GM12878 (cell line): ENCODE results near the gene LSM7. TPM values are rescaled to one million over a fixed set of nuclear protein-coding genes. Genes with fewer than 3 reads are reported as not detected.

Source experiments
- ATAC-seq: fragments of 200-7000 bp; cut with Tn5 transposase; 3 replicates; pipeline ENCODE4 v1.9.1; 2020; ENCODE audit warnings: mild to moderate bottlenecking, moderate library complexity
- BruUV-seq: library from RNA; stranded (reverse); fragments of 400-500 nt; replicated peaks from 2 replicates; lab custom pipeline; 2021; lab: Mats Ljungman, UMichigan
- CTCF ChIA-PET: fragments of 300-600 bp; sonication (Branson Sonifier 250); formaldehyde crosslinking; extraction: SDS; loops from one replicate; lab custom pipeline; 2021; ENCODE audit warnings: inconsistent platforms; lab: Yijun Ruan, JAX
- POLR2A ChIA-PET: fragments of 350-600 bp; formaldehyde crosslinking; extraction: SDS; loops from one replicate; lab custom pipeline; 2021; ENCODE audit warnings: inconsistent platforms; lab: Charles Lee
- RAD21 ChIA-PET: fragments of 300-600 bp; sonication (Branson Sonifier 250); formaldehyde crosslinking; loops from one replicate; lab custom pipeline; 2023; ENCODE audit warnings: antibody characterized with exemption; ENCODE audit not compliant: unreplicated experiment; lab: Charles Lee
- SMC1A ChIA-PET: fragments of 300-600 bp; sonication (Branson Sonifier 250); formaldehyde crosslinking; loops from one replicate; lab custom pipeline; 2023; ENCODE audit not compliant: unreplicated experiment, uncharacterized antibody; lab: Charles Lee
- DNase-seq: peaks from one replicate; pipeline ENCODE4 v3.0.0-alpha.2; 2011; ENCODE audit warnings: low read depth, low spot score
- FAIRE-seq: peaks from 3 replicates; lab custom pipeline; 2011; peaks lifted over from hg19 to GRCh38; lab: Jason Lieb, UNC
- H2AFZ ChIP-seq: 2 replicates; pipeline ENCODE4 v1.6.0; 2011; ENCODE audit warnings: low read depth, low read length, control low read depth; ENCODE audit not compliant: control insufficient read depth
- H3K27ac ChIP-seq: 2 replicates; pipeline ENCODE4 v1.5.1; 2011; ENCODE audit warnings: control low read depth; ENCODE audit not compliant: control insufficient read depth, insufficient read depth
- H3K27me3 ChIP-seq, 2 experiments: replicated peaks in 1 of 2; 2 replicates each; pipeline versions ENCODE4 v1.6.0 to v1.6.1; 2011; ENCODE audit warnings: low read length in 1 of 2; ENCODE audit not compliant: control insufficient read depth in 2 of 2, insufficient read depth in 2 of 2
- H3K36me3 ChIP-seq, 2 experiments: 2 replicates each; pipeline ENCODE4 v1.5.1; 2011; ENCODE audit warnings: low read length in 1 of 2; ENCODE audit not compliant: control insufficient read depth in 2 of 2, insufficient read depth in 2 of 2
- H3K4me1 ChIP-seq: 2 replicates; pipeline ENCODE4 v1.6.1; 2011; ENCODE audit warnings: mild to moderate bottlenecking, low read length, moderate library complexity, mixed read lengths; ENCODE audit not compliant: control insufficient read depth, insufficient read depth
- H3K4me2 ChIP-seq: 2 replicates; pipeline ENCODE4 v1.6.0; 2011; ENCODE audit warnings: control low read depth; ENCODE audit not compliant: control insufficient read depth, insufficient read depth
- H3K4me3 ChIP-seq: fragments of 200-600 bp; sonication (generic); 2 replicates; pipeline ENCODE4 v1.5.1; 2016
- H3K79me2 ChIP-seq: 2 replicates; pipeline ENCODE4 v1.6.0; 2011; ENCODE audit warnings: low read length; ENCODE audit not compliant: control insufficient read depth, insufficient read depth
- H3K9ac ChIP-seq: 2 replicates; pipeline ENCODE4 v1.8.0; 2011; ENCODE audit warnings: low read length, control low read depth, mixed read lengths; ENCODE audit not compliant: control insufficient read depth, insufficient read depth
- H3K9me3 ChIP-seq: replicated peaks from 3 replicates; pipeline ENCODE4 v1.5.1; 2011; ENCODE audit warnings: mild to moderate bottlenecking, low read length; ENCODE audit not compliant: control insufficient read depth, insufficient read depth
- H4K20me1 ChIP-seq: 2 replicates; pipeline ENCODE4 v1.6.0; 2011; ENCODE audit not compliant: control insufficient read depth, insufficient read depth
- ATF3 ChIP-seq: IDR thresholded peaks from 2 replicates; pipeline ENCODE4 v1.6.1; 2011; ENCODE audit warnings: low read depth, mild to moderate bottlenecking, low read length, moderate library complexity, borderline replicate concordance; ENCODE audit errors: extremely low read depth
- BCL3 ChIP-seq: IDR thresholded peaks from 2 replicates; pipeline ENCODE4 v1.6.1; 2011; ENCODE audit warnings: borderline replicate concordance, low read depth, mild to moderate bottlenecking, moderate library complexity, low read length; ENCODE audit not compliant: insufficient read depth, poor library complexity, severe bottlenecking
- CBFB ChIP-seq: IDR thresholded peaks from 2 replicates; pipeline ENCODE4 v1.6.1; 2016; ENCODE audit warnings: antibody characterized with exemption, low read depth
- DPF2 ChIP-seq: fragments of 450-650 bp; IDR thresholded peaks from 2 replicates; pipeline ENCODE4 v1.6.1; 2017; ENCODE audit warnings: mild to moderate bottlenecking
- FOXK2 ChIP-seq: fragments of 450-650 bp; IDR thresholded peaks from 2 replicates; pipeline ENCODE4 v1.6.1; 2017; ENCODE audit warnings: mild to moderate bottlenecking, moderate library complexity
- IKZF2 ChIP-seq, 2 experiments: fragments of 450-650 bp; IDR thresholded peaks; 2 replicates each; pipeline ENCODE4 v1.6.1; 2017; ENCODE audit warnings: mild to moderate bottlenecking in 2 of 2, moderate library complexity in 2 of 2
- LARP7 ChIP-seq: fragments of 450-650 bp; IDR thresholded peaks from 2 replicates; pipeline ENCODE4 v1.6.1; 2017; ENCODE audit warnings: mild to moderate bottlenecking
- NFIC ChIP-seq: IDR thresholded peaks from 2 replicates; pipeline ENCODE4 v1.6.1; 2012; ENCODE audit warnings: low read depth, mild to moderate bottlenecking, inconsistent platforms, low read length, moderate library complexity
- RFX5 ChIP-seq: IDR thresholded peaks from 2 replicates; pipeline ENCODE4 v1.6.1; 2011; ENCODE audit warnings: low read depth, low read length, improper control_type of control experiment
- SKIL ChIP-seq: fragments of 450-650 bp; IDR thresholded peaks from 2 replicates; pipeline ENCODE4 v1.6.1; 2017; ENCODE audit warnings: mild to moderate bottlenecking, low read depth, inconsistent platforms; ENCODE audit not compliant: poor library complexity, severe bottlenecking
- SUPT20H ChIP-seq: IDR thresholded peaks from 2 replicates; pipeline ENCODE4 v1.6.1; 2011; ENCODE audit warnings: low read depth, mild to moderate bottlenecking, low read length, moderate library complexity, borderline replicate concordance; ENCODE audit not compliant: control insufficient read depth
- TARDBP ChIP-seq: IDR thresholded peaks from 2 replicates; pipeline ENCODE4 v1.6.1; 2016; ENCODE audit warnings: borderline replicate concordance
- ZNF384 ChIP-seq: IDR thresholded peaks from 2 replicates; pipeline ENCODE4 v1.6.1; 2012; ENCODE audit warnings: low read depth, mild to moderate bottlenecking, low read length, improper control_type of control experiment, borderline replicate concordance
- WGBS: methylation state at CpG from one replicate; pipeline ENCODE4 v1.1.6; 2016; ENCODE audit warnings: low lambda C conversion rate; ENCODE audit not compliant: insufficient replicate concordance, insufficient coverage; ENCODE audit errors: missing lambda C conversion rate; 5-methylcytosine and 5-hydroxymethylcytosine counted together
- in situ Hi-C: fragments of 300-500 bp; cut with MboI; formaldehyde crosslinking; loops from 9 replicates; pipeline ENCODE4 v1.14.3; 2018; ENCODE audit warnings: mixed read lengths
- intact Hi-C: fragments of 100-400 bp; cut with micrococcal nuclease; formaldehyde crosslinking; loops from one replicate; pipeline ENCODE4 v1.14.2; 2022; ENCODE audit not compliant: unreplicated experiment
- polyA plus RNA-seq, 11 experiments: library from polyadenylated mRNA; depleted of rRNA in 4 of 11; unstranded in 6 of 11; stranded (reverse) in 5 of 11; fragments of >200 nt; fragmentation: Nextera tagmentation in 4 of 11; fragmentation: Illumina TruSeq in 1 of 11; extraction: Ambion mirVana in 4 of 11; extraction: Trizol in 1 of 11; gene quantifications; 1 replicate in 1 of 11; 2 replicates in 10 of 11; pipeline versions ENCODE4 v1.2.1 to v1.2.3, GENCODE V29; 2011 to 2016; ENCODE audit warnings: inconsistent platforms in 2 of 11, missing spikeins in 2 of 11, low read depth in 1 of 11
- total RNA-seq, 4 experiments: library from RNA; depleted of rRNA in 3 of 4; stranded (reverse); fragments of >200 nt in 3 of 4; fragmentation: Illumina TruSeq in 1 of 4; extraction: Trizol in 1 of 4; gene quantifications; 2 replicates each; pipeline versions ENCODE4 v1.2.1 to v1.2.3, GENCODE V29; 2013 to 2021
- TF ChIP-seq, protein P1 (sequence below): fragments of 450-650 bp; IDR thresholded peaks from 2 replicates; pipeline ENCODE4 v1.6.1; 2017; ENCODE audit warnings: mild to moderate bottlenecking
- TF ChIP-seq, protein P2 (sequence below), 3 experiments: IDR thresholded peaks in 2 of 3; conservative IDR thresholded peaks in 1 of 3; 2 replicates each; pipeline ENCODE4 v1.5.1; 2011; ENCODE audit warnings: low read depth in 3 of 3, low read length in 3 of 3, mild to moderate bottlenecking in 3 of 3, control low read depth in 2 of 3, moderate library complexity in 2 of 3, inconsistent platforms in 1 of 3, mixed read lengths in 1 of 3; ENCODE audit not compliant: control insufficient read depth in 2 of 3, insufficient read depth in 1 of 3; ENCODE audit errors: extremely low read depth in 1 of 3

Gene LSM7
- total and polyA plus RNA-seq, 10 of the 15 experiments (the other 5 are each of a cell fraction or from before 2014, with no cell fraction given): 24.4 to 424 (median 217) TPM

GRCh38 chr19:2323707-2324106 lies 4.7 kb downstream of the LSM7 start:
- ATAC-seq (no peak), DNase-seq (no peak)
- H3K27ac ChIP-seq: no peak overlapping the region
- ChIA-PET SMC1A (no interaction called here), RAD21 (no interaction called here), POLR2A (interaction anchor here (1.1 kb wide), 1 partner anchor 9 kb away, joined by 3 read pairs; no protein-coding TSS in a partner anchor), CTCF (no interaction called here)
- H3K4me2 ChIP-seq: no peak overlapping the region
- no peak overlapping the region for H2AFZ ChIP-seq
- peaks cover 21% of the 10 kb centered on the region for H3K4me1 ChIP-seq
- H3K79me2 ChIP-seq: peaks cover 38% of the 10 kb centered on the region
- 63% methylated on average over 19 of the region's 19 CpGs for WGBS
- TF ChIP-seq TARDBP: no peak
- TF ChIP-seq DPF2: no peak
- TF ChIP-seq, protein P1, sequence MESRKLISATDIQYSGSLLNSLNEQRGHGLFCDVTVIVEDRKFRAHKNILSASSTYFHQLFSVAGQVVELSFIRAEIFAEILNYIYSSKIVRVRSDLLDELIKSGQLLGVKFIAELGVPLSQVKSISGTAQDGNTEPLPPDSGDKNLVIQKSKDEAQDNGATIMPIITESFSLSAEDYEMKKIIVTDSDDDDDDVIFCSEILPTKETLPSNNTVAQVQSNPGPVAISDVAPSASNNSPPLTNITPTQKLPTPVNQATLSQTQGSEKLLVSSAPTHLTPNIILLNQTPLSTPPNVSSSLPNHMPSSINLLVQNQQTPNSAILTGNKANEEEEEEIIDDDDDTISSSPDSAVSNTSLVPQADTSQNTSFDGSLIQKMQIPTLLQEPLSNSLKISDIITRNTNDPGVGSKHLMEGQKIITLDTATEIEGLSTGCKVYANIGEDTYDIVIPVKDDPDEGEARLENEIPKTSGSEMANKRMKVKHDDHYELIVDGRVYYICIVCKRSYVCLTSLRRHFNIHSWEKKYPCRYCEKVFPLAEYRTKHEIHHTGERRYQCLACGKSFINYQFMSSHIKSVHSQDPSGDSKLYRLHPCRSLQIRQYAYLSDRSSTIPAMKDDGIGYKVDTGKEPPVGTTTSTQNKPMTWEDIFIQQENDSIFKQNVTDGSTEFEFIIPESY: no peak
- no peak for TF ChIP-seq ZNF384
- no peak for TF ChIP-seq FOXK2
- no peak for TF ChIP-seq ATF3
- no peak for TF ChIP-seq BCL3
- TF ChIP-seq, protein P2, sequence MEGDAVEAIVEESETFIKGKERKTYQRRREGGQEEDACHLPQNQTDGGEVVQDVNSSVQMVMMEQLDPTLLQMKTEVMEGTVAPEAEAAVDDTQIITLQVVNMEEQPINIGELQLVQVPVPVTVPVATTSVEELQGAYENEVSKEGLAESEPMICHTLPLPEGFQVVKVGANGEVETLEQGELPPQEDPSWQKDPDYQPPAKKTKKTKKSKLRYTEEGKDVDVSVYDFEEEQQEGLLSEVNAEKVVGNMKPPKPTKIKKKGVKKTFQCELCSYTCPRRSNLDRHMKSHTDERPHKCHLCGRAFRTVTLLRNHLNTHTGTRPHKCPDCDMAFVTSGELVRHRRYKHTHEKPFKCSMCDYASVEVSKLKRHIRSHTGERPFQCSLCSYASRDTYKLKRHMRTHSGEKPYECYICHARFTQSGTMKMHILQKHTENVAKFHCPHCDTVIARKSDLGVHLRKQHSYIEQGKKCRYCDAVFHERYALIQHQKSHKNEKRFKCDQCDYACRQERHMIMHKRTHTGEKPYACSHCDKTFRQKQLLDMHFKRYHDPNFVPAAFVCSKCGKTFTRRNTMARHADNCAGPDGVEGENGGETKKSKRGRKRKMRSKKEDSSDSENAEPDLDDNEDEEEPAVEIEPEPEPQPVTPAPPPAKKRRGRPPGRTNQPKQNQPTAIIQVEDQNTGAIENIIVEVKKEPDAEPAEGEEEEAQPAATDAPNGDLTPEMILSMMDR (IDR thresholded peaks at IDR 0.05 in 2 of 3, conservative IDR thresholded peaks at IDR 0.05 in 1 of 3; ENCODE audit: control insufficient read depth in 2 of 3, extremely low read depth in 1 of 3, insufficient read depth in 1 of 3, low read depth in 3 of 3, low read length in 3 of 3): no peak
- no peak for TF ChIP-seq IKZF2 (IDR thresholded peaks at IDR 0.05)
- TF ChIP-seq CBFB: no peak
- TF ChIP-seq SUPT20H: no peak
- no peak for TF ChIP-seq NFIC
- no peak for TF ChIP-seq SKIL
- no peak for TF ChIP-seq RFX5
- no peak for TF ChIP-seq LARP7
- TF ChIP-seq, all 136 proteins: peak for 0
- Histone ChIP-seq H4K20me1 (0 out of 2 replicates have a peak, but pooled peaks cover 3% of the 10 kb centered on the region), H3K27me3 (no peaks in the 10 kb centered on the region), H3K9ac (no peak overlapping the region), H3K4me3 (no peak overlapping the region), H3K9me3 (no peaks in the 10 kb centered on the region), H3K36me3 (peaks cover 0 to 6% of the 10 kb centered on the region in 2 experiments; a peak in 2 of 4 replicates)
- BruUV-seq: no TSS peak
- FAIRE-seq: no peak
- in situ Hi-C loops (no loop called here), intact Hi-C loops (no loop called here)
